CD14-positive monocyte (primary cell): ENCODE results near the gene PLAC8L1. TPM values are rescaled to one million over a fixed set of nuclear protein-coding genes. Genes with fewer than 3 reads are reported as not detected.
A peak's percentile ranks its signal among the peaks of the same experiment; 100 is the strongest.

Source experiments
- DNase-seq, 3 donors: peaks; one replicate each; pipeline ENCODE4 v3.0.0-alpha.2; 2011 to 2022
- H2AFZ ChIP-seq: 2 replicates; pipeline ENCODE4 v1.6.0; 2012; ENCODE audit warnings: mild to moderate bottlenecking, low read depth, low read length, inconsistent platforms; ENCODE audit not compliant: insufficient read depth, poor library complexity, severe bottlenecking
- H3K27ac ChIP-seq, 2 donors: 1 replicate in 1 of 2; 2 replicates in 1 of 2; pipeline ENCODE4 v1.5.1; 2012 to 2013; ENCODE audit warnings: low read length in 2 of 2, control low read depth in 1 of 2, inconsistent platforms in 1 of 2, low read depth in 1 of 2, mild to moderate bottlenecking in 1 of 2
- H3K27me3 ChIP-seq, 2 donors: one replicate each; pipeline versions ENCODE4 v1.6.0 to v1.6.1; 2011 to 2013; ENCODE audit warnings: low read length in 2 of 2; ENCODE audit not compliant: control insufficient read depth in 2 of 2, insufficient read depth in 2 of 2
- H3K36me3 ChIP-seq, 2 donors: replicated peaks in 1 of 2; 1 replicate in 1 of 2; 2 replicates in 1 of 2; pipeline versions ENCODE4 v1.5.1 to v1.6.1; 2012 to 2013; ENCODE audit warnings: low read length in 2 of 2, control low read depth in 1 of 2, inconsistent platforms in 1 of 2, mild to moderate bottlenecking in 1 of 2; ENCODE audit not compliant: insufficient read depth in 2 of 2, control insufficient read depth in 1 of 2
- H3K4me1 ChIP-seq, 2 donors: 1 replicate in 1 of 2; 2 replicates in 1 of 2; pipeline versions ENCODE4 v1.5.1 to v1.6.1; 2012 to 2013; ENCODE audit warnings: low read length in 2 of 2, control low read depth in 1 of 2, inconsistent platforms in 1 of 2, mild to moderate bottlenecking in 1 of 2, moderate library complexity in 1 of 2; ENCODE audit not compliant: insufficient read depth in 2 of 2, control insufficient read depth in 1 of 2
- H3K4me2 ChIP-seq: replicated peaks from 2 replicates; pipeline ENCODE3; 2012; ENCODE audit warnings: low read length, moderate library complexity, mild to moderate bottlenecking; ENCODE audit not compliant: poor library complexity, severe bottlenecking; ENCODE audit errors: extremely low read depth
- H3K4me3 ChIP-seq, 3 experiments: fragments of 200-600 bp in 1 of 3; sonication (generic) in 1 of 3; replicated peaks in 1 of 3; 1 replicate in 2 of 3; 2 replicates in 1 of 3; pipeline ENCODE4 v1.5.1; 2011 to 2013; ENCODE audit warnings: low read length in 3 of 3, mild to moderate bottlenecking in 3 of 3, control low read depth in 2 of 3, low read depth in 2 of 3, inconsistent platforms in 1 of 3, moderate library complexity in 1 of 3
- H3K79me2 ChIP-seq: 2 replicates; pipeline ENCODE4 v1.6.0; 2012; ENCODE audit warnings: mild to moderate bottlenecking, control low read depth, inconsistent platforms, low read length, moderate library complexity; ENCODE audit not compliant: insufficient read depth
- H3K9ac ChIP-seq: 2 replicates; pipeline ENCODE4 v1.6.0; 2017; ENCODE audit warnings: low read length, mild to moderate bottlenecking; ENCODE audit not compliant: insufficient read depth, poor library complexity, severe bottlenecking
- H3K9me3 ChIP-seq, 2 donors: replicated peaks in 1 of 2; 1 replicate in 1 of 2; 2 replicates in 1 of 2; pipeline versions ENCODE4 v1.5.1 to v1.6.1; 2012 to 2013; ENCODE audit warnings: low read length in 2 of 2, control low read depth in 1 of 2; ENCODE audit not compliant: control insufficient read depth in 1 of 2, insufficient read depth in 1 of 2
- H4K20me1 ChIP-seq: 2 replicates; pipeline ENCODE4 v1.6.0; 2012; ENCODE audit warnings: mild to moderate bottlenecking, low read length, control low read depth, moderate library complexity; ENCODE audit not compliant: insufficient read depth
- H3K27ac Mint-ChIP-seq, 7 donors: one replicate each; pipeline ENCODE4 v1.8.0; 2020; ENCODE audit warnings: mild to moderate bottlenecking in 7 of 7, mixed read lengths in 7 of 7, moderate library complexity in 6 of 7, inconsistent platforms in 2 of 7
- H3K27me3 Mint-ChIP-seq, 3 donors: one replicate each; pipeline ENCODE4 v1.8.0; 2021 to 2022; ENCODE audit warnings: low read depth in 3 of 3, mild to moderate bottlenecking in 3 of 3, mixed read lengths in 3 of 3, moderate library complexity in 3 of 3, inconsistent platforms in 1 of 3
- H3K36me3 Mint-ChIP-seq, 2 donors: one replicate each; pipeline ENCODE4 v1.8.0; 2020; ENCODE audit warnings: mixed read lengths in 2 of 2, inconsistent platforms in 1 of 2, mild to moderate bottlenecking in 1 of 2
- H3K4me1 Mint-ChIP-seq: one replicate; pipeline ENCODE4 v1.8.0; 2020; ENCODE audit warnings: mild to moderate bottlenecking, mixed read lengths
- H3K4me3 Mint-ChIP-seq, 2 donors: one replicate each; pipeline ENCODE4 v1.8.0; 2020; ENCODE audit warnings: mild to moderate bottlenecking in 2 of 2, mixed read lengths in 2 of 2, moderate library complexity in 1 of 2
- H3K9me3 Mint-ChIP-seq, 7 donors: one replicate each; pipeline ENCODE4 v1.8.0; 2020 to 2022; ENCODE audit warnings: mixed read lengths in 7 of 7, mild to moderate bottlenecking in 6 of 7, moderate library complexity in 6 of 7, inconsistent platforms in 2 of 7
- CTCF ChIP-seq: fragments of 200-600 bp; IDR thresholded peaks from one replicate; pipeline ENCODE4 v1.8.0; 2022; ENCODE audit warnings: antibody characterized with exemption, mild to moderate bottlenecking
- WGBS: methylation state at CpG from one replicate; pipeline ENCODE4 v1.1.5; 2013; ENCODE audit warnings: missing lambda C conversion rate; ENCODE audit not compliant: insufficient coverage; 5-methylcytosine and 5-hydroxymethylcytosine counted together
- intact Hi-C, 2 donors: fragments of 100-400 bp; cut with micrococcal nuclease; formaldehyde crosslinking; loops; one replicate each; pipeline versions ENCODE4 v1.15.0 to v1.15.1; 2023
- polyA plus RNA-seq, 3 donors: library from polyadenylated mRNA; depleted of rRNA in 1 of 3; unstranded in 2 of 3; stranded (reverse) in 1 of 3; fragments of 300-500 nt in 2 of 3; fragments of >200 nt in 1 of 3; fragmentation: Illumina TruSeq in 2 of 3; gene quantifications; 1 replicate in 2 of 3; 2 replicates in 1 of 3; pipeline ENCODE4 v1.2.3, GENCODE V29; 2012 to 2021

PLAC8L1 gene
- polyA plus RNA-seq, 3 donors = not detected

DNA sequence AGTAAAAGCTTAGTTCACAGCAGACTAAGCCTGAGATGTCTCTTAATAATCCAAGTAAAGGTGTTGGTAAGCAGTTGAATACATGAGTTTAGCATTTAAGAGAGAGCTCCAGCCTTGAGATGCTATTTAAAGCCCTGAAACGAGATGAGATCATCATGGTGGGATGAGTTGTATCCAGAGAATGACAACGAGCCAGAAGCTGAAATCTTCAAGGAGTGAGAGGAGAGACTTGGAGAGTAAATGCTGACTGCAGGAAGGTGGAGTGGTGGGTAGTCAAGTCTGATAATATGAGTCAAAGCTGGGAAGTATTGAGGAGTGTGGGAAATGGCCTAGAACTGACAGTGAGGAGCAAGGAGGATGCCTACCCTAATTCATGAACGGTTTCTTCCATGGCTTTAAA, 53.7 kb downstream of the PLAC8L1 start:
- no peak overlapping the region for H3K27ac ChIP-seq
- no peak overlapping the region for H2AFZ ChIP-seq
- intact Hi-C loops = no loop called here
- 89% methylated on average over 2 of the region's 3 CpGs for WGBS
- Mint-ChIP-seq H3K4me1 (no peaks in the 10 kb centered on the region), H3K9me3 (no peaks in the 10 kb centered on the region), H3K27me3 (peaks cover 0 to 5% (median 2%) of the 10 kb centered on the region in 3 donors), H3K36me3 (no peaks in the 10 kb centered on the region), H3K4me3 (no peak overlapping the region), H3K27ac (no peak overlapping the region)
- H3K4me1 ChIP-seq = no peaks in the 10 kb centered on the region
- no peak overlapping the region for H3K9ac ChIP-seq
- no peaks in the 10 kb centered on the region for H3K36me3 ChIP-seq
- H3K9me3 ChIP-seq = no peaks in the 10 kb centered on the region
- H3K27me3 ChIP-seq = no peaks in the 10 kb centered on the region
- no peak overlapping the region for H3K4me2 ChIP-seq
- H4K20me1 ChIP-seq = no peaks in the 10 kb centered on the region
- DNase-seq = no peak
- H3K79me2 ChIP-seq = no peaks in the 10 kb centered on the region
- H3K4me3 ChIP-seq = no peak overlapping the region
- TF ChIP-seq CTCF = no peak

DNA sequence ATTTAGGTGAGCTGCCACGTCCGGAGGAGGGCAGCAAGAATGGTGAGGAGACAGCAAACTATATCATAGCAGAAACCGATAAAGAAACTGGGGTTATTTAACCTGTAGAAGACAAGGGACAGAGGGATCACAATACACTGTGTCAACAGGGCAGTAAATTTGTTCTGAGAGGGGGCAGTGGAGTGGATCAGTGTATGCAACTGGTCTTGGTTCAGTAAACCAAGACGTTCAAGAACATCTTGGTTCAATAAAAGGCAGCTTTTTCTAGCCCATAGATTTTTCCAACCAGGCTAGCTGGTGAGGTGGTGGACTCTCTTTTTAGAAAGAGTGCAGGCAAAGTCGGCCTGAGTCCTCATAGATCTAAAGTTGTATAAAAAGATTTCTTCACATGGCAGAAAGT, 55.3 kb downstream of the PLAC8L1 start:
- no peaks in the 10 kb centered on the region for H3K27me3 ChIP-seq
- TF ChIP-seq CTCF = no peak
- Mint-ChIP-seq H3K9me3 (no peaks in the 10 kb centered on the region), H3K36me3 (no peaks in the 10 kb centered on the region), H3K27me3 (peaks cover 0 to 5% (median 2%) of the 10 kb centered on the region in 3 donors), H3K4me1 (no peaks in the 10 kb centered on the region), H3K4me3 (no peak overlapping the region), H3K27ac (peak overlapping the region in 1 of 7 donors; percentile 27)
- DNase-seq = no peak
- WGBS = 90% methylated on average over 4 of the region's 5 CpGs
- H3K4me2 ChIP-seq = no peak overlapping the region
- H3K36me3 ChIP-seq = no peaks in the 10 kb centered on the region
- H3K27ac ChIP-seq = no peak overlapping the region
- H3K9ac ChIP-seq = no peak overlapping the region
- H2AFZ ChIP-seq = no peak overlapping the region
- no peaks in the 10 kb centered on the region for H3K4me1 ChIP-seq
- H4K20me1 ChIP-seq = no peaks in the 10 kb centered on the region
- no peak overlapping the region for H3K4me3 ChIP-seq
- H3K79me2 ChIP-seq = no peaks in the 10 kb centered on the region
- intact Hi-C loops = no loop called here
- H3K9me3 ChIP-seq = no peaks in the 10 kb centered on the region
